Left forelimb (tissue), 1 donor: Measurements from ENCODE around the gene TPD52L1.

Experiments used
- DNase-seq: peaks from one replicate; pipeline ENCODE4 v3.0.0-alpha.2; 2018; ENCODE audit warnings: low spot score

TPD52L1 gene

DNA sequence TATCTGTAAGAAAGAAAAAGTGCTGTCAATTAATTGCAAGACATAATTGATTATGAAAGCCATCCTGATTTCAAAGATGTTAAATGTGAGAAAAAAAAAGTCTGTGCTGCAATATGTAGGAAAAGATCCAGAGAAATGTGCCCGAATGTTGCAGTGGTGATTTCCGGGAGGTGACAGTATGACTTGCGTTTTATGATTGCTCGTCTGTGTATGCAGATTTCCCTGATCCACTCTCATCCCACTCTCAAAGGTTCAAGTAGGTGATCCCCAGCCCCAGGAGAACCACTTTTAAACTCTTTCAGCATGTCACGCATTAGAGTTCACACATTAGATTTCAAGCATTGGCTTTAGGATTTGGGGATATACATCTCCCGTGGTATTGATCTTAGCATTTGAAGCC, 57.8 kb downstream of the TPD52L1 start:
- no peak for DNase-seq

DNA sequence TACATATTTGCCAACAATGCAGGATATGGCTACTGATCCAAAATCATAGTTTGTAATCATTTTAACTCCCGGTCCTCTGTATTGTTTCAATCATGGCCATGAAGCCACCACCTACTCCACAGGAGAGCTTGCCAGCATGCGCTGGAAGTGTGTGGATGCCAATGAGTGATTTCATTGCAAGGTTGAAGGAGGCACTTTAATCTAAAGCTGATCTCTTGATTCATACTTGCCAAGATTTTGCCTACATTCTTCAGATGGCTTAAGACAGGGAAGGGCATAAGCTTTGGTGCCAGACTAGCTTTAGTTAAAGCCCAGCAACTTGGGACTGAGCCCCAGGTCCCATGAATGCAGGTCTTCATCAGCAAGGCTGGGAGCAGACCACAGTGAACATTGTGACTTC, 58.8 kb downstream of the TPD52L1 start:
- no peak for DNase-seq

DNA sequence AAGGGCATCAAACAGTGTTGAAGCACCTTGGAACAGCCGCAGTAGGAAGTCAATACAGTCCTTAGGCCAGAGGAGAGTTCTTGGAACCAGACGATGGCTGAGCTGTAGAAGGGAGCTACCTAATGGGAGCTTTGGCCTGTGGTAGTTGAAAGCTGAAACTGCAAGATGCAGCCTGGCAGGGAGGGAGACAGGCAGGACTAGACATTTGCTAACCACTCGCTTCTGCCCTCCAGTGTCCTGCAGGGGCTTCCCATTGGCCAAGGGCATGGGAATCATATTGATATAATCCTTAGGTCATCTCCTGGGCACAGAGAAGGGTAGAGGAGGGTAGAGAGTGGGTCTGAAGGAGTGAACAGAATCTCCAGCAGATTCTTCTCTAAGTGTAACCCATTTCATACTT, 60.4 kb downstream of the TPD52L1 start:
- DNase-seq, result no peak

DNA sequence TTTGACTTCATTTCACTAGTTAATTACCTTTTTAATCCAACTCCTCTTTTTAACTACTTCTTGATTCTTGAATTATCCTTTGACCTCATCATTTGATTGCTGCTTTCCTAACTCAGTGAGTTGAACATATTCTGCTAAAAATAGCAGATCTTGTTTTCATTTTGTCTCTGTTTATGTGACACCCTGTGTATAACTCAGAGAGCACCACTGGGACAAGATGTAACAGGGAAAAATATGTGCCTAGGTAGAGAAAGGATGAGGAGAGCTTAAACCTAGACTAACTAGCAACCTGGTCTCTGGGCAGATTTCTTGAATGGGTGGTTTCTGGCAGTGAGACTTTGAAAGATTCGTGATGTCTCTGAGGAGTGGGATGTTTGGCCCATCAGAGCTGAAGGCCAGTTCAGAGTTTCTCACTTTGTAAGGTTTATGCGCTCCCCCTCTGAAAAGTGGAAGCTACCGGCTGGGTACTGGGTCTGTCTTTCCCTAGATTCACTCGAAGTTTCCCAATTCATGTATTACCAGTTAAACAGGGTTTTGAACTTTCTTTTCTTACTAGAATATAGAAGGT, 61.8 kb downstream of the TPD52L1 start:
- no peak for DNase-seq

- no peak for DNase-seq
Measured at GRCh38 chr6:125216015-125216414, 62.4 kb downstream of the TPD52L1 start.

- no peak for DNase-seq
Measured at GRCh38 chr6:125217369-125217768, 63.8 kb downstream of the TPD52L1 start.

GRCh38 chr6:125217992-125218391, 64.4 kb downstream of the TPD52L1 start:
- no peak for DNase-seq

- no peak for DNase-seq
Measured at GRCh38 chr6:125219361-125219895, 65.9 kb downstream of the TPD52L1 start.

- no peak for DNase-seq
Measured at GRCh38 chr6:125220712-125221111, 67.1 kb downstream of the TPD52L1 start.

- DNase-seq, result no peak
Measured at GRCh38 chr6:125222531-125223455, 69.2 kb downstream of the TPD52L1 start.

- DNase-seq, result no peak
Measured at GRCh38 chr6:125224231-125224861, 70.8 kb downstream of the TPD52L1 start.

DNA sequence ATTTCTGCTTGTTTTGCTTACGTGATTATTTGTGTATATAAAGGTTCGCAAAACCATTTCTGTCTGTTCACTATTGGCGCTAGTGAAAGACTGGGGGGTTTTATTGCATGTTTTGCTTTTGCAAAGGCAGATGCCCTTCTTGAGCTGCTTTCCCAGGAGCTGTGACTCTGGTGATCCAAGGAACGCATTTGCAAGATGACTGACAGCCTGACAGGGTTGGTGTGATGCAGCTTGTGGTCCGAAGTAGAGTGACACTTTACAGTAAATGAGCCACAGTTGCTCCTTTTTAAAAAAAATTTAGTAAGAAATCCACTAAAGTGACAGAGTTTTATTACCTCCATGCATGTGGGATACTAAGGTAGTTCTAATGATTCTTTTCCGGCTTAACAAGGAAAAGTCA, 73.7 kb downstream of the TPD52L1 start:
- DNase-seq, result no peak

DNA sequence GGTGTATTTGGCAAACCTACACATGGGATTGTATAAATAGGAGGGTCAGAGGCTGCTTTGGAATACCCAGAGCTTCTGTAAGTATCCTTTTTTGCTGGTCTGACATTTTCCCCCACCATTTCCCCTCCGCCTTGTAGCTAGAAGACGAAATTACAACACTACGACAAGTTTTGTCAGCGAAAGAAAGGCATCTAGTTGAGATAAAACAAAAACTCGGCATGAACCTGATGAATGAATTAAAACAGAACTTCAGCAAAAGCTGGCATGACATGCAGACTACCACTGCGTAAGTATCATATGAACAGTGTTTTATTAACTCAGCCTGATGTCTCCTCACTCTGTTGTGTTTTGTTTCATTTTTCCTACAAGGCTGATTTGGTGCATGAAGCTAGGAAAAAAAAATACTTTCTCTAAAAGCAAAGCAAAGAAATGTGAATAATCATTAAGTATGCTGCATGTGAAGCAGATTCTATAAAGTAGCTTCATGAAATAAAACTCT, 75.5 kb downstream of the TPD52L1 start:
- no peak for DNase-seq

- DNase-seq, result no peak
Measured at GRCh38 chr6:125230674-125231073, 77.1 kb downstream of the TPD52L1 start.

- DNase-seq, result no peak
Measured at GRCh38 chr6:125231133-125231532, 77.6 kb downstream of the TPD52L1 start.

- DNase-seq, result no peak
Measured at GRCh38 chr6:125231574-125232343, 78.2 kb downstream of the TPD52L1 start.

- no peak for DNase-seq
Measured at GRCh38 chr6:125232466-125232865, 78.9 kb downstream of the TPD52L1 start.

DNA sequence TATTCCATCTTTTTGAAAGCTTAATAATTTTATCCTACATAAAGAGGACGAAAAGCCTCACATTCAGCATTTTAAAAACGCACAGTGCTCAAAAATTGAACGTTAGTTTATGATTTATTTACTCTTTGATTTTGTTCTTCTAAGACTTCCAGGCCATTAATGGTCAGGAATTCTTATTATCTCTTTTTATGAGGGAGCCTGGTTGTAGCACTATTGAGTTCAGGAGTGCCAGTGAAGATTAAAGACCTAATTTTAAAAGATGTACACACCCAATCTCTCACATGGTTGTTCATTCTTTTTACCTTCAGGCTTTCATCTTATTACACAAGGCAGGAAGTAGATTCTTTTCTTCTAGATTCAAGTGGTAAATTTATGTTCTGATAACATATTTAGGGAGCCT, 79.6 kb downstream of the TPD52L1 start:
- no peak for DNase-seq

DNA sequence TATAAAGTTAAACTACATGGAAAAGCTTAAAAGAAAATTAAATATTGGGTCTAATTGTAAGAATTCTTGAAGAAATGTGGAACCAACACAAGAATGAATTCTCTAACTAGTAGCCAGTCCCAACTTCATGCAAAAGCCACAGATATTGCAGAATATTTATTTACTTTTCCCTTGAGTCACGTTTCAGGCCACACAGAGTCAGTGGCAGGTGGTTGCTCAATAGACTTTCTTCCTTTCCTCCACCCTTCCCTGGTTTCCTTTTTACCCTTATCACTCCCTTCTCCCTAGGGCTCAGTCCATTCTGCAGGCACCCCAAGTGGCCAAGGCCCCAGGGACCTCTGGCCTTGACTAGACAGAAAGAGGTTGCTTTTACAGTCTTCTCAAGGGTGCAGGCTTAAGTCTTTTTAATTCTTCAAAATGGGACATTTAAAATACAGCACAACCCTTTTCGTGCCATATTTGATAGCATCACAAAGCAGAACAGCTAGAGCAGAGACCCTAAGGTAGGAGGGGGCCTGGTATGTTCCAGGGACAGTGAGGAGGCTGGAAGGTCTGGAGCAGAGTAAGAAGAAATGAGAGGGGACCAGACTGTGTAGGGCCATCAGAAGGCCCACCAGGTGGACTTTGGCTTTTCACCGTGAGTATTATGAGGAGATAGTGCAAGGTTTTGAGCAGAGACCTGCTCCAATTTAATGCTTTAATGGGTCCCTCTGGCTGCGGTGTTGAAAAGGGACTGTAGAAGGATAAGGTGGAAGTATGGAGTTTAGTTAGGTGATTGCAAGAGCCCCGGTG, 83.2 kb downstream of the TPD52L1 start:
- DNase-seq, result no peak

DNA sequence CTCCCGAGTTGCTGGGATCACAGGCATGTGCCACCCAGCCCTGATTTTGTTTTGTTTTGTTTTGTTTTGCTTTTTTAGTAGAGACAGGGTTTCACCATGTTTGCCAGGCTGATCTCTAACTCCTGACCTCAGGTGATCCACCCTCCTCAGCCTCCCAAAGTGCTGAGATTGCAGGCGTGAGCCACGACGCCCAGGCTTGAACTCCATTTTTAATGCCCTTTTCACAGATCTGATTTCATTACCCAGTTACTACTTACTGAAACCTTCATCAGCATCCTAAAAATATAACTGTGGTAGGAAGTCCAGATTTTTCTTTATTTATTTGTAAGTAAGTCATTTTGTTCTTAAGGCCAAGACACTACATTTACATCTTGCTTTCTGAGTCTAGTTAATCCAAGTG, 84.2 kb downstream of the TPD52L1 start:
- DNase-seq, result no peak

- DNase-seq, result no peak
Measured at GRCh38 chr6:125245109-125245508, 91.5 kb downstream of the TPD52L1 start.
